ENCODE data around the gene DOC2A. TPM values are rescaled to one million over a fixed set of nuclear protein-coding genes. Genes with fewer than 3 reads are reported as not detected.

DOC2A gene
- total and polyA plus RNA-seq, 9 of the 15 experiments (the other 6 are each of a cell fraction or from before 2014, with no cell fraction given), result 0.03 to 0.38 (median 0.28) TPM; not detected in 1

GRCh38 chr16:29975811-29976511, 34.9 kb downstream of the DOC2A start (continued):
- TF ChIP-seq POLR2G (IDR thresholded peaks at IDR 0.05; ENCODE audit: low read depth, low read length), result no peak
- no peak for TF ChIP-seq THAP12 (CRISPR knock-in tag; IDR thresholded peaks at IDR 0.05)
- TF ChIP-seq SMARCC2 (IDR thresholded peaks at IDR 0.05; ENCODE audit: low read depth), result no peak
- TF ChIP-seq, protein P1, sequence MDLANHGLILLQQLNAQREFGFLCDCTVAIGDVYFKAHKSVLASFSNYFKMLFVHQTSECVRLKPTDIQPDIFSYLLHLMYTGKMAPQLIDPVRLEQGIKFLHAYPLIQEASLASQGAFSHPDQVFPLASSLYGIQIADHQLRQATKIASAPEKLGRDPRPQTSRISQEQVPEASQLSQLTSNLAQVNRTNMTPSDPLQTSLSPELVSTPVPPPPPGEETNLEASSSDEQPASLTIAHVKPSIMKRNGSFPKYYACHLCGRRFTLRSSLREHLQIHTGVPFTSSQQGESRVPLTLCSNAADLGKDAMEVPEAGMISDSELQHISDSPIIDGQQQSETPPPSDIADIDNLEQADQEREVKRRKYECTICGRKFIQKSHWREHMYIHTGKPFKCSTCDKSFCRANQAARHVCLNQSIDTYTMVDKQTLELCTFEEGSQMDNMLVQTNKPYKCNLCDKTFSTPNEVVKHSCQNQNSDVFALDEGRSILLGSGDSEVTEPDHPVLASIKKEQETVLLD (IDR thresholded peaks at IDR 0.05), result no peak
- no peak for TF ChIP-seq ZSCAN32 (CRISPR knock-in tag; IDR thresholded peaks at IDR 0.05)
- TF ChIP-seq CAMTA2 (CRISPR knock-in tag; conservative IDR thresholded peaks at IDR 0.05), result no peak
- TF ChIP-seq SPI1 (IDR thresholded peaks at IDR 0.05; ENCODE audit: borderline replicate concordance, low read depth, low read length), result no peak
- no peak for TF ChIP-seq DACH1 (IDR thresholded peaks at IDR 0.05; ENCODE audit: partially characterized antibody)
- TF ChIP-seq RBM14 (IDR thresholded peaks at IDR 0.05; ENCODE audit: borderline replicate concordance, insufficient read depth, low read depth, low read length), result no peak
- peak; percentile 56; the same call in 1 of the 2 replicates for TF ChIP-seq TAL1 (IDR thresholded peaks at IDR 0.05)
- peak; percentile 45; the same call in 1 of the 2 replicates for TF ChIP-seq TEAD4 (IDR thresholded peaks at IDR 0.05; ENCODE audit: low read length)
- no peak for TF ChIP-seq TEAD4 (CRISPR knock-in tag; IDR thresholded peaks at IDR 0.05; ENCODE audit: borderline replicate concordance)
- TF ChIP-seq RBFOX2 (IDR thresholded peaks at IDR 0.05; ENCODE audit: low read depth, low read length), result no peak
- 0 out of 4 replicates have a peak, but pooled peaks of 1 of the 2 experiments have one; percentile 12 for TF ChIP-seq HDAC1 (IDR thresholded peaks at IDR 0.05)
- TF ChIP-seq ARID1B (IDR thresholded peaks at IDR 0.05), result peak; percentile 57
- no peak for TF ChIP-seq SMARCB1 (IDR thresholded peaks at IDR 0.05; ENCODE audit: insufficient read length, low read depth)
- TF ChIP-seq RFX7 (CRISPR knock-in tag; IDR thresholded peaks at IDR 0.05), result no peak
- no peak for TF ChIP-seq CREB3L1 (IDR thresholded peaks at IDR 0.05; ENCODE audit: borderline replicate concordance, low read depth)
- TF ChIP-seq, protein P2, sequence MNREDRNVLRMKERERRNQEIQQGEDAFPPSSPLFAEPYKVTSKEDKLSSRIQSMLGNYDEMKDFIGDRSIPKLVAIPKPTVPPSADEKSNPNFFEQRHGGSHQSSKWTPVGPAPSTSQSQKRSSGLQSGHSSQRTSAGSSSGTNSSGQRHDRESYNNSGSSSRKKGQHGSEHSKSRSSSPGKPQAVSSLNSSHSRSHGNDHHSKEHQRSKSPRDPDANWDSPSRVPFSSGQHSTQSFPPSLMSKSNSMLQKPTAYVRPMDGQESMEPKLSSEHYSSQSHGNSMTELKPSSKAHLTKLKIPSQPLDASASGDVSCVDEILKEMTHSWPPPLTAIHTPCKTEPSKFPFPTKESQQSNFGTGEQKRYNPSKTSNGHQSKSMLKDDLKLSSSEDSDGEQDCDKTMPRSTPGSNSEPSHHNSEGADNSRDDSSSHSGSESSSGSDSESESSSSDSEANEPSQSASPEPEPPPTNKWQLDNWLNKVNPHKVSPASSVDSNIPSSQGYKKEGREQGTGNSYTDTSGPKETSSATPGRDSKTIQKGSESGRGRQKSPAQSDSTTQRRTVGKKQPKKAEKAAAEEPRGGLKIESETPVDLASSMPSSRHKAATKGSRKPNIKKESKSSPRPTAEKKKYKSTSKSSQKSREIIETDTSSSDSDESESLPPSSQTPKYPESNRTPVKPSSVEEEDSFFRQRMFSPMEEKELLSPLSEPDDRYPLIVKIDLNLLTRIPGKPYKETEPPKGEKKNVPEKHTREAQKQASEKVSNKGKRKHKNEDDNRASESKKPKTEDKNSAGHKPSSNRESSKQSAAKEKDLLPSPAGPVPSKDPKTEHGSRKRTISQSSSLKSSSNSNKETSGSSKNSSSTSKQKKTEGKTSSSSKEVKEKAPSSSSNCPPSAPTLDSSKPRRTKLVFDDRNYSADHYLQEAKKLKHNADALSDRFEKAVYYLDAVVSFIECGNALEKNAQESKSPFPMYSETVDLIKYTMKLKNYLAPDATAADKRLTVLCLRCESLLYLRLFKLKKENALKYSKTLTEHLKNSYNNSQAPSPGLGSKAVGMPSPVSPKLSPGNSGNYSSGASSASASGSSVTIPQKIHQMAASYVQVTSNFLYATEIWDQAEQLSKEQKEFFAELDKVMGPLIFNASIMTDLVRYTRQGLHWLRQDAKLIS (CRISPR knock-in tag; IDR thresholded peaks at IDR 0.05), result no peak
- no peak for TF ChIP-seq STAG1 (CRISPR knock-in tag; IDR thresholded peaks at IDR 0.05; ENCODE audit: borderline replicate concordance)
